Erythroblast (primary cell): Measurements from ENCODE around the gene LAIR1.
A peak's percentile ranks its signal among the peaks of the same experiment; 100 is the strongest.
"Not testable (repeated sequence)": the region's sequence is repeated elsewhere in the genome, so short reads cannot be mapped to it uniquely, and the experiment has no call there.

Experiments used
- DNase-seq, 2 experiments: peaks; one replicate each; lab custom pipeline; 2025; lab: John Stamatoyannopoulos, UW
- GATA1 ChIP-seq: IDR thresholded peaks from 2 replicates; pipeline ENCODE4 v1.6.1; 2011; ENCODE audit warnings: low read depth, mild to moderate bottlenecking, control low read depth, low read length, moderate library complexity
- POLR2A ChIP-seq: IDR thresholded peaks from 2 replicates; pipeline ENCODE4 v1.6.1; 2011; ENCODE audit warnings: mild to moderate bottlenecking, low read length

LAIR1 gene

GRCh38 chr19:54390942-54391577 is 26.3 kb upstream of the LAIR1 start:
- TF ChIP-seq GATA1 (no peak), POLR2A (no peak)
- peak; percentile 51 to 72 for DNase-seq

GRCh38 chr19:54389553-54389952 is 24.8 kb upstream of the LAIR1 start:
- no peak for TF ChIP-seq POLR2A
- no peak for TF ChIP-seq GATA1
- DNase-seq: no peak

GRCh38 chr19:54388802-54389139 is 24.0 kb upstream of the LAIR1 start:
- no peak for DNase-seq
- TF ChIP-seq GATA1 (no peak), POLR2A (no peak)

GRCh38 chr19:54387991-54388801 is 23.5 kb upstream of the LAIR1 start:
- TF ChIP-seq POLR2A (no peak), GATA1 (no peak)
- DNase-seq: no peak

- TF ChIP-seq POLR2A: no peak
- TF ChIP-seq GATA1: no peak
- DNase-seq: no peak
Observed at GRCh38 chr19:54383330-54383729, 18.6 kb upstream of the LAIR1 start.

GRCh38 chr19:54382041-54382440 is 17.3 kb upstream of the LAIR1 start:
- DNase-seq: not testable (repeated sequence)

- DNase-seq: no peak
- no peak for TF ChIP-seq POLR2A
- no peak for TF ChIP-seq GATA1
Observed at GRCh38 chr19:54380897-54381296, 16.2 kb upstream of the LAIR1 start.

GRCh38 chr19:54379187-54379678 is 14.5 kb upstream of the LAIR1 start:
- no peak for DNase-seq

GRCh38 chr19:54376610-54377285 is 12.0 kb upstream of the LAIR1 start:
- no peak for DNase-seq
- TF ChIP-seq GATA1: no peak
- TF ChIP-seq POLR2A: no peak

More at GRCh38 chr19:54379187-54379678, 14.5 kb upstream of the LAIR1 start:
- no peak for TF ChIP-seq GATA1
- TF ChIP-seq POLR2A: no peak

GRCh38 chr19:54375181-54375938 is 10.6 kb upstream of the LAIR1 start:
- DNase-seq: not testable (repeated sequence)

- TF ChIP-seq GATA1 (no peak), POLR2A (no peak)
- no peak for DNase-seq
Observed at GRCh38 chr19:54373781-54374631, 9.3 kb upstream of the LAIR1 start.

GRCh38 chr19:54371453-54371852 is 6.7 kb upstream of the LAIR1 start:
- DNase-seq: not testable (repeated sequence)

- not testable (repeated sequence) for DNase-seq
Observed at GRCh38 chr19:54370434-54370796, 5.7 kb upstream of the LAIR1 start.

GRCh38 chr19:54369688-54370433 is 5.1 kb upstream of the LAIR1 start:
- not testable (repeated sequence) for DNase-seq
